Inflammatory macrophage treated with lipopolysaccharide for 4 hours (primary cell): ENCODE results near the gene CCR7.
"Not testable (repeated sequence)": the region's sequence is repeated elsewhere in the genome, so short reads cannot be mapped to it uniquely, and the experiment has no call there.

ENCODE experiments used
- DNase-seq: peaks from one replicate; pipeline ENCODE4 v3.0.0-alpha.2; 2020

The CCR7 gene

GRCh38 chr17:40548491-40548981 lies 16.7 kb downstream of the CCR7 start:
- no peak for DNase-seq

GRCh38 chr17:40547785-40548478 lies 17.3 kb downstream of the CCR7 start:
- DNase-seq, result no peak

GRCh38 chr17:40547079-40547784 lies 18.0 kb downstream of the CCR7 start:
- DNase-seq, result no peak

GRCh38 chr17:40546497-40546896 lies 18.8 kb downstream of the CCR7 start:
- not testable (repeated sequence) for DNase-seq

- DNase-seq, result no peak
Measured at GRCh38 chr17:40545660-40546059, 19.6 kb downstream of the CCR7 start.

- DNase-seq, result peak; percentile 76
Measured at GRCh38 chr17:40542558-40543411, 22.5 kb downstream of the CCR7 start.

GRCh38 chr17:40541873-40542557 lies 23.3 kb downstream of the CCR7 start:
- DNase-seq, result no peak

GRCh38 chr17:40541060-40541872 lies 24.0 kb downstream of the CCR7 start:
- no peak for DNase-seq

GRCh38 chr17:40540448-40540847 lies 24.8 kb downstream of the CCR7 start:
- DNase-seq, result no peak

GRCh38 chr17:40539711-40540411 lies 25.4 kb downstream of the CCR7 start:
- no peak for DNase-seq

- DNase-seq, result no peak
Measured at GRCh38 chr17:40538936-40539705, 26.2 kb downstream of the CCR7 start.

GRCh38 chr17:40538019-40538935 lies 27.0 kb downstream of the CCR7 start:
- DNase-seq, result no peak

- no peak for DNase-seq
Measured at GRCh38 chr17:40536295-40537171, 28.7 kb downstream of the CCR7 start.

- peak; percentile 49 for DNase-seq
Measured at GRCh38 chr17:40535924-40536294, 29.4 kb downstream of the CCR7 start.

- DNase-seq, result no peak
Measured at GRCh38 chr17:40535438-40535837, 29.8 kb downstream of the CCR7 start.

- DNase-seq, result no peak
Measured at GRCh38 chr17:40534371-40535189, 30.7 kb downstream of the CCR7 start.

- DNase-seq, result no peak
Measured at GRCh38 chr17:40533896-40534295, 31.4 kb downstream of the CCR7 start.
